K562 (cell line): ENCODE data around the gene JADE3. TPM values are rescaled to one million over a fixed set of nuclear protein-coding genes. Genes with fewer than 3 reads are reported as not detected.

Experiments
- ATAC-seq: fragments of 200-7000 bp; cut with Tn5 transposase; 3 replicates; pipeline ENCODE4 v1.9.1; 2020; ENCODE audit warnings: moderate library complexity
- Bru-seq: library from RNA; stranded (reverse); fragments of 400-500 nt; gene quantifications from one replicate; lab custom pipeline; 2021; lab: Mats Ljungman, UMichigan
- BruChase-seq, 2 experiments: library from RNA; stranded (reverse); fragments of 400-500 nt; gene quantifications; one replicate each; lab custom pipeline; 2021; lab: Mats Ljungman, UMichigan
- BruUV-seq: library from RNA; stranded (reverse); fragments of 400-500 nt; replicated peaks from 2 replicates; lab custom pipeline; 2021; lab: Mats Ljungman, UMichigan
- CTCF ChIA-PET: fragments of 300-600 bp; formaldehyde crosslinking; extraction: SDS; loops from one replicate; lab custom pipeline; 2021; ENCODE audit warnings: low intra/inter-chr PET ratio; lab: Yijun Ruan, JAX
- POLR2A ChIA-PET: fragments of 300-600, 350-650 bp; sonication (Branson Sonifier 250); formaldehyde crosslinking; extraction: SDS; loops from one replicate; lab custom pipeline; 2021; ENCODE audit warnings: antibody characterized with exemption, inconsistent platforms; lab: Yijun Ruan, JAX
- DNase-seq, 4 experiments: peaks; one replicate each; pipeline versions ENCODE4 v3.0.0 to v3.0.0-alpha.2; 2011 to 2018; ENCODE audit warnings: low spot score in 3 of 4, mixed read lengths in 3 of 4; ENCODE audit errors: extremely low read depth in 1 of 4
- FAIRE-seq: peaks from 2 replicates; lab custom pipeline; 2011; peaks lifted over from hg19 to GRCh38; lab: Jason Lieb, UNC
- H2AFZ ChIP-seq: 2 replicates; pipeline ENCODE4 v1.6.0; 2011; ENCODE audit warnings: low read depth, low read length, control low read depth, inconsistent platforms
- H3K27ac ChIP-seq: fragments of 200-600 bp; 3 replicates; pipeline ENCODE4 v1.8.0; 2011; ENCODE audit warnings: low read depth, mild to moderate bottlenecking, control low read depth, inconsistent platforms, low read length, moderate library complexity, mixed read lengths; ENCODE audit errors: extremely low read depth
- H3K27me3 ChIP-seq, 2 experiments: fragments of 300-600 bp in 1 of 2; 2 replicates in 1 of 2; 3 replicates in 1 of 2; pipeline versions ENCODE4 v1.6.0 to v1.8.0; 2011; ENCODE audit warnings: inconsistent platforms in 2 of 2, low read length in 2 of 2, mild to moderate bottlenecking in 1 of 2, mixed read lengths in 1 of 2, moderate library complexity in 1 of 2; ENCODE audit not compliant: control insufficient read depth in 2 of 2, insufficient read depth in 2 of 2
- H3K36me3 ChIP-seq: fragments of 300-600 bp; 3 replicates; pipeline ENCODE4 v1.8.0; 2011; ENCODE audit warnings: mild to moderate bottlenecking, low read length, inconsistent platforms; ENCODE audit not compliant: control insufficient read depth, insufficient read depth
- H3K4me1 ChIP-seq, 2 experiments: fragments of 200-600 bp in 1 of 2; replicated peaks in 1 of 2; 2 replicates in 1 of 2; 3 replicates in 1 of 2; pipeline versions ENCODE4 v1.5.1 to v1.8.0; 2011; ENCODE audit warnings: inconsistent platforms in 2 of 2, low read length in 2 of 2, mild to moderate bottlenecking in 1 of 2, mixed read lengths in 1 of 2, moderate library complexity in 1 of 2; ENCODE audit not compliant: control insufficient read depth in 2 of 2, insufficient read depth in 2 of 2
- H3K4me2 ChIP-seq: 2 replicates; pipeline ENCODE4 v1.6.1; 2011; ENCODE audit warnings: low read length, control low read depth, inconsistent platforms, mixed read lengths; ENCODE audit not compliant: insufficient read depth
- H3K4me3 ChIP-seq: fragments of 200-600 bp; sonication (generic), shearing (Covaris generic); 2 replicates; pipeline ENCODE4 v1.5.1; 2016; ENCODE audit warnings: control low read depth, inconsistent platforms
- H3K79me2 ChIP-seq: fragments of 200-600 bp; 3 replicates; pipeline ENCODE4 v1.8.0; 2011; ENCODE audit warnings: low read length, inconsistent platforms; ENCODE audit not compliant: control insufficient read depth, insufficient read depth
- H3K9ac ChIP-seq, 2 experiments: 2 replicates each; pipeline versions ENCODE4 v1.6.0 to v1.6.1; 2011; ENCODE audit warnings: low read depth in 2 of 2, low read length in 2 of 2, control low read depth in 1 of 2, inconsistent platforms in 1 of 2, mild to moderate bottlenecking in 1 of 2, mixed read lengths in 1 of 2; ENCODE audit not compliant: insufficient read depth in 1 of 2
- H3K9me1 ChIP-seq: one replicate; pipeline ENCODE4 v1.6.0; 2011; ENCODE audit warnings: inconsistent platforms, mild to moderate bottlenecking, low read length, moderate library complexity; ENCODE audit not compliant: control insufficient read depth, insufficient read depth
- H3K9me3 ChIP-seq: replicated peaks from 2 replicates; pipeline ENCODE4 v1.5.1; 2011; ENCODE audit warnings: low read depth, low read length, inconsistent platforms; ENCODE audit not compliant: control insufficient read depth, insufficient read depth
- H4K20me1 ChIP-seq: replicated peaks from 2 replicates; pipeline ENCODE4 v1.6.1; 2011; ENCODE audit warnings: low read length, inconsistent platforms, mixed read lengths; ENCODE audit not compliant: control insufficient read depth, insufficient read depth
- ARID2 ChIP-seq: fragments of 450-650 bp; IDR thresholded peaks from 2 replicates; pipeline ENCODE4 v1.6.1; 2017; ENCODE audit warnings: antibody characterized with exemption, mild to moderate bottlenecking
- CXXC5 ChIP-seq: fragments of 250-450 bp; sonication (Bioruptor Pico); IDR thresholded peaks from 2 replicates; pipeline ENCODE4 v1.8.0; 2022; ENCODE audit warnings: inconsistent platforms, mild to moderate bottlenecking, moderate library complexity
- L3MBTL2 ChIP-seq: fragments of 450-650 bp; IDR thresholded peaks from 2 replicates; pipeline ENCODE4 v1.6.1; 2016; ENCODE audit warnings: mild to moderate bottlenecking, moderate library complexity
- POLR2G ChIP-seq: fragments of 200-400 bp; formaldehyde crosslinking; IDR thresholded peaks from 2 replicates; pipeline ENCODE4 v1.6.1; 2017; ENCODE audit warnings: low read depth, mild to moderate bottlenecking, antibody characterized with exemption, low read length, moderate library complexity
- RBFOX2 ChIP-seq: fragments of 200-400 bp; formaldehyde crosslinking; IDR thresholded peaks from 2 replicates; pipeline ENCODE4 v1.6.1; 2017; ENCODE audit warnings: low read depth, mild to moderate bottlenecking, low read length, moderate library complexity
- TAF1 ChIP-seq: IDR thresholded peaks from 2 replicates; pipeline ENCODE4 v1.6.1; 2011; ENCODE audit warnings: mild to moderate bottlenecking, low read length, moderate library complexity; ENCODE audit not compliant: insufficient read depth, control insufficient read depth, severe bottlenecking; ENCODE audit errors: extremely low read depth
- TEAD1 ChIP-seq, 2 experiments: fragments of 450-650 bp in 1 of 2; sonication (generic) in 1 of 2; formaldehyde crosslinking; IDR thresholded peaks; 2 replicates each; pipeline versions ENCODE4 v1.4.0 to v1.8.0; 2020 to 2022; ENCODE audit warnings: mild to moderate bottlenecking in 2 of 2, missing genetic modification reagents in 1 of 2
- WGBS: fragments of 100-300 bp; shearing (Covaris generic); methylation state at CpG from one replicate; pipeline ENCODE4 v1.1.6; 2016; ENCODE audit warnings: low coverage, mixed read lengths; ENCODE audit not compliant: insufficient coverage; ENCODE audit errors: missing lambda C conversion rate; 5-methylcytosine and 5-hydroxymethylcytosine counted together
- in situ Hi-C: fragments of 300-500 bp; cut with MboI; formaldehyde crosslinking; loops from 4 replicates; pipeline ENCODE4 v1.15.0; 2018; ENCODE audit warnings: inconsistent platforms, mixed read lengths
- intact Hi-C: fragments of 100-400 bp; cut with micrococcal nuclease; formaldehyde crosslinking; loops from 2 replicates; pipeline ENCODE4 v1.14.2; 2022
- long read RNA-seq, 3 experiments: library from polyadenylated mRNA in 2 of 3; library from RNA in 1 of 3; unstranded in 2 of 3; stranded (forward) in 1 of 3; transcript quantifications; one replicate each; pipeline ENCODE4 v2.0.0, GENCODE V29; 2019 to 2022
- polyA minus RNA-seq, 3 experiments: library from RNA; depleted of rRNA, polyadenylated mRNA; stranded (reverse); fragments of >200 nt; gene quantifications; 2 replicates each; pipeline ENCODE4 v1.2.3, GENCODE V29; 2011
- polyA plus RNA-seq, 8 experiments: library from polyadenylated mRNA; depleted of rRNA in 4 of 8; stranded (reverse) in 5 of 8; unstranded in 3 of 8; fragments of >200 nt; fragmentation: Nextera tagmentation in 2 of 8; fragmentation: Illumina TruSeq in 1 of 8; extraction: Ambion mirVana in 2 of 8; extraction: Trizol in 1 of 8; gene quantifications; 2 replicates each; pipeline versions ENCODE4 v1.2.1 to v1.2.3, GENCODE V29; 2011 to 2014; ENCODE audit warnings: inconsistent platforms in 1 of 8, missing spikeins in 1 of 8
- total RNA-seq, 7 experiments: library from RNA; depleted of rRNA in 6 of 7; stranded (reverse); fragments of >200 nt in 6 of 7; fragmentation: Illumina TruSeq in 2 of 7; extraction: Trizol in 2 of 7; gene quantifications; 2 replicates each; pipeline versions ENCODE4 v1.2.1 to v1.2.3, GENCODE V29; 2011 to 2021; ENCODE audit warnings: low replicate concordance in 1 of 7
- TF ChIP-seq, protein P1 (sequence below), 2 experiments: IDR thresholded peaks; 2 replicates each; pipeline ENCODE4 v1.6.1; 2011; ENCODE audit warnings: borderline replicate concordance in 1 of 2, control low read depth in 1 of 2, low read depth in 1 of 2, low read length in 1 of 2, mild to moderate bottlenecking in 1 of 2, mixed read lengths in 1 of 2, moderate library complexity in 1 of 2; ENCODE audit not compliant: insufficient read depth in 1 of 2, insufficient read length in 1 of 2, poor library complexity in 1 of 2, severe bottlenecking in 1 of 2; ENCODE audit errors: extremely low read depth in 1 of 2
- TF ChIP-seq, protein P2 (sequence below): fragments of 250-450 bp; sonication (Bioruptor Pico); IDR thresholded peaks from 2 replicates; pipeline ENCODE4 v1.5.0; 2020; ENCODE audit warnings: mild to moderate bottlenecking, borderline replicate concordance
- TF ChIP-seq, protein P3 (sequence below): IDR thresholded peaks from 2 replicates; pipeline ENCODE4 v1.6.1; 2011; ENCODE audit warnings: borderline replicate concordance, low read depth, mild to moderate bottlenecking, moderate library complexity, low read length; ENCODE audit not compliant: insufficient read depth, poor library complexity, severe bottlenecking

The JADE3 gene
- total RNA-seq (2011; cell fraction: chromatin; rRNA removed; ENCODE audit: low replicate concordance): 9.0 and 11.0 TPM in 2 replicates
- total RNA-seq (2011; cell fraction: nucleolus; rRNA removed): 1.6 and 1.7 TPM in 2 replicates
- 2.8 and 4.8 TPM in 2 replicates for total RNA-seq (2011; cell fraction: nucleoplasm; rRNA removed)
- 4.1 and 5.1 TPM in 2 replicates for total RNA-seq (2014; rRNA removed)
- total RNA-seq (2014; rRNA removed; fragmentation: Illumina TruSeq; extraction: Trizol): 7.3 and 8.5 TPM in 2 replicates
- 6.3 and 7.0 TPM in 2 replicates for total RNA-seq (2015; rRNA removed; fragmentation: Illumina TruSeq; extraction: Trizol)
- total RNA-seq (2021): 9.3 and 10.2 TPM in 2 replicates
- 9.2 and 10.0 TPM in 2 replicates for polyA plus RNA-seq (2011; rRNA removed)
- 2.3 and 3.8 TPM in 2 replicates for polyA plus RNA-seq (2011; cell fraction: cytosol; rRNA removed)
- 3.6 and 6.8 TPM in 2 replicates for polyA plus RNA-seq (2011; cell fraction: nucleus; rRNA removed)
- 5.6 and 5.9 TPM in 2 replicates for polyA plus RNA-seq (2012)
- 8.2 and 9.2 TPM in 2 replicates for polyA plus RNA-seq (2014; fragmentation: Illumina TruSeq; extraction: Trizol)
- 1 to 10 TPM; 2.6 to 3.0 TPM for polyA plus RNA-seq (2014; fragmentation: Nextera tagmentation; extraction: Ambion mirVana)
- 3.6 and 3.8 TPM in 2 replicates for polyA plus RNA-seq (2014; rRNA removed)
- 8.8 and 12.3 TPM in 2 replicates for polyA minus RNA-seq (2011; rRNA and poly(A)+ RNA removed)
- 3.8 and 8.4 TPM in 2 replicates for polyA minus RNA-seq (2011; cell fraction: cytosol; rRNA and poly(A)+ RNA removed)
- 1.9 and 4.3 TPM in 2 replicates for polyA minus RNA-seq (2011; cell fraction: nucleus; rRNA and poly(A)+ RNA removed)
- Bru-seq, nascent RNA: percentile 55 among the genes with signal in this experiment
- percentile 63 among the genes with signal in this experiment for BruChase-seq, experiment 1, labeled RNA remaining after a 2-hour chase
- percentile 61 among the genes with signal in this experiment for BruChase-seq, experiment 2, labeled RNA remaining after a 6-hour chase
- long read RNA-seq, experiment 1, full-length matches to known transcripts: 4 of 20 reads
- long read RNA-seq, experiment 1, partial matches to known transcripts: 15 of 20 reads
- long read RNA-seq, experiment 1, other reads (novel, unspliced or antisense): 1 of 20 reads
- long read RNA-seq, experiment 2, full-length matches to known transcripts: 1 of 7 reads
- long read RNA-seq, experiment 2, partial matches to known transcripts: 5 of 7 reads
- long read RNA-seq, experiment 2, other reads (novel, unspliced or antisense): 1 of 7 reads
- long read RNA-seq, experiment 3: 0 reads

DNA sequence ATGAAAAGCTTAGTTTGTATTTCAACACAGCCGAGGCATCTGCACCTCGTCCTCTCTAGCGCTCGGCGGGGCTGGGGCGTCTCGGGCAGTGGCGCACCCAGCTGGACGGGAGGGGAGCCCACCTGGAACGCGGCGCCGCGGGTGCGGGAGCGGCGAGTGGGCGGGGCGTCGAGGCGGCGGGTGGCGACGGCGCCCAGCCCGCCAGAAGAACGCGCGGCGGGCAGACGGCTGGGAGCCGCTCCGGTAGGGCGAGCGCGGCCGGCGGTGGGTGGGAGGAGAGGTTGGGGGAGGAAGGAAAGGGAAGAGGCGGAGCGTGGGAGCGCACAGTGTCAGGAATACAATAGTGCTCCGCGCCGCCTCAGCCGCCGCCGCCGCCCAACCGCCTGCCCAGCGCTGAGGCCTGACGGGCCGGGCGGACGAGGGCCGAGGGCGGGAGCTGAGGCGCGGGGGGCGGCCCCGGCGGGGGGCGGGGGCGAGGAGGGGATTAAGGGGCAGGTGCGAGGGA is at the start of gene JADE3:
Gene JADE3, plus strand, starts transcription at position 324 of the 505 bp plus-strand sequence. CDS start 72,474 bp downstream, outside the sequence.
- FAIRE-seq: no peak
- BruUV-seq: no TSS peak
- Histone ChIP-seq H3K9me3 (no peaks in the 10 kb centered on the region), H3K4me2 (peak within 1 kb of the TSS; percentile 62), H3K79me2 (peaks cover 32% of the 10 kb centered on the region), H3K27me3 (no peaks in the 10 kb centered on the region; a peak in 2 of 5 replicates), H2AFZ (peak within 1 kb of the TSS; percentile 55), H3K9me1 (no peaks in the 10 kb centered on the region), H4K20me1 (no peaks in the 10 kb centered on the region), H3K4me1 (peaks cover 0 to 9% of the 10 kb centered on the region in 2 experiments; a peak in 2 of 5 replicates), H3K9ac (peak within 1 kb of the TSS; percentile 49 to 88; a peak in 3 of 4 replicates), H3K27ac (peak within 1 kb of the TSS; percentile 49; the same call in 1 of the 3 replicates), H3K36me3 (no peaks in the 10 kb centered on the region), H3K4me3 (peak within 1 kb of the TSS; percentile 50)
- 9% methylated on average over 9 of the region's 64 CpGs for WGBS
- ChIA-PET POLR2A (interaction anchor here (0.6 kb wide), 1 partner anchor 49 kb away, joined by 3 read pairs; no protein-coding TSS in a partner anchor), CTCF (no interaction called here)
- DNase-seq: peak; percentile 59 to 71 (median 70)
- intact Hi-C loops: no loop called here
- ATAC-seq: peak; percentile 85
- in situ Hi-C loops: no loop called here
- TF ChIP-seq RBFOX2 (no peak), CXXC5 (peak; percentile 67), TEAD1 (CRISPR knock-in tag; IDR thresholded peaks at IDR 0.05) (no peak), POLR2G (peak; percentile 57), L3MBTL2 (peak; percentile 41; the same call in 1 of the 2 replicates), ARID2 (no peak), TAF1 (peak; percentile 21)
- TF ChIP-seq, protein P1, sequence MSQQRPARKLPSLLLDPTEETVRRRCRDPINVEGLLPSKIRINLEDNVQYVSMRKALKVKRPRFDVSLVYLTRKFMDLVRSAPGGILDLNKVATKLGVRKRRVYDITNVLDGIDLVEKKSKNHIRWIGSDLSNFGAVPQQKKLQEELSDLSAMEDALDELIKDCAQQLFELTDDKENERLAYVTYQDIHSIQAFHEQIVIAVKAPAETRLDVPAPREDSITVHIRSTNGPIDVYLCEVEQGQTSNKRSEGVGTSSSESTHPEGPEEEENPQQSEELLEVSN (IDR thresholded peaks at IDR 0.05; ENCODE audit: borderline replicate concordance in 1 of 2, extremely low read depth in 1 of 2, insufficient read depth in 1 of 2, insufficient read length in 1 of 2, low read depth in 1 of 2, low read length in 1 of 2, poor library complexity in 1 of 2, severe bottlenecking in 1 of 2): peak in 1 of 2 experiments; percentile 82
- TF ChIP-seq, protein P2, sequence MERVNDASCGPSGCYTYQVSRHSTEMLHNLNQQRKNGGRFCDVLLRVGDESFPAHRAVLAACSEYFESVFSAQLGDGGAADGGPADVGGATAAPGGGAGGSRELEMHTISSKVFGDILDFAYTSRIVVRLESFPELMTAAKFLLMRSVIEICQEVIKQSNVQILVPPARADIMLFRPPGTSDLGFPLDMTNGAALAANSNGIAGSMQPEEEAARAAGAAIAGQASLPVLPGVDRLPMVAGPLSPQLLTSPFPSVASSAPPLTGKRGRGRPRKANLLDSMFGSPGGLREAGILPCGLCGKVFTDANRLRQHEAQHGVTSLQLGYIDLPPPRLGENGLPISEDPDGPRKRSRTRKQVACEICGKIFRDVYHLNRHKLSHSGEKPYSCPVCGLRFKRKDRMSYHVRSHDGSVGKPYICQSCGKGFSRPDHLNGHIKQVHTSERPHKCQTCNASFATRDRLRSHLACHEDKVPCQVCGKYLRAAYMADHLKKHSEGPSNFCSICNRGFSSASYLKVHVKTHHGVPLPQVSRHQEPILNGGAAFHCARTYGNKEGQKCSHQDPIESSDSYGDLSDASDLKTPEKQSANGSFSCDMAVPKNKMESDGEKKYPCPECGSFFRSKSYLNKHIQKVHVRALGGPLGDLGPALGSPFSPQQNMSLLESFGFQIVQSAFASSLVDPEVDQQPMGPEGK (CRISPR knock-in tag): no peak
- TF ChIP-seq, protein P3, sequence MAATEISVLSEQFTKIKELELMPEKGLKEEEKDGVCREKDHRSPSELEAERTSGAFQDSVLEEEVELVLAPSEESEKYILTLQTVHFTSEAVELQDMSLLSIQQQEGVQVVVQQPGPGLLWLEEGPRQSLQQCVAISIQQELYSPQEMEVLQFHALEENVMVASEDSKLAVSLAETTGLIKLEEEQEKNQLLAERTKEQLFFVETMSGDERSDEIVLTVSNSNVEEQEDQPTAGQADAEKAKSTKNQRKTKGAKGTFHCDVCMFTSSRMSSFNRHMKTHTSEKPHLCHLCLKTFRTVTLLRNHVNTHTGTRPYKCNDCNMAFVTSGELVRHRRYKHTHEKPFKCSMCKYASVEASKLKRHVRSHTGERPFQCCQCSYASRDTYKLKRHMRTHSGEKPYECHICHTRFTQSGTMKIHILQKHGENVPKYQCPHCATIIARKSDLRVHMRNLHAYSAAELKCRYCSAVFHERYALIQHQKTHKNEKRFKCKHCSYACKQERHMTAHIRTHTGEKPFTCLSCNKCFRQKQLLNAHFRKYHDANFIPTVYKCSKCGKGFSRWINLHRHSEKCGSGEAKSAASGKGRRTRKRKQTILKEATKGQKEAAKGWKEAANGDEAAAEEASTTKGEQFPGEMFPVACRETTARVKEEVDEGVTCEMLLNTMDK: peak; percentile 87
